ENCODE data around the gene ATP4A.

DNA sequence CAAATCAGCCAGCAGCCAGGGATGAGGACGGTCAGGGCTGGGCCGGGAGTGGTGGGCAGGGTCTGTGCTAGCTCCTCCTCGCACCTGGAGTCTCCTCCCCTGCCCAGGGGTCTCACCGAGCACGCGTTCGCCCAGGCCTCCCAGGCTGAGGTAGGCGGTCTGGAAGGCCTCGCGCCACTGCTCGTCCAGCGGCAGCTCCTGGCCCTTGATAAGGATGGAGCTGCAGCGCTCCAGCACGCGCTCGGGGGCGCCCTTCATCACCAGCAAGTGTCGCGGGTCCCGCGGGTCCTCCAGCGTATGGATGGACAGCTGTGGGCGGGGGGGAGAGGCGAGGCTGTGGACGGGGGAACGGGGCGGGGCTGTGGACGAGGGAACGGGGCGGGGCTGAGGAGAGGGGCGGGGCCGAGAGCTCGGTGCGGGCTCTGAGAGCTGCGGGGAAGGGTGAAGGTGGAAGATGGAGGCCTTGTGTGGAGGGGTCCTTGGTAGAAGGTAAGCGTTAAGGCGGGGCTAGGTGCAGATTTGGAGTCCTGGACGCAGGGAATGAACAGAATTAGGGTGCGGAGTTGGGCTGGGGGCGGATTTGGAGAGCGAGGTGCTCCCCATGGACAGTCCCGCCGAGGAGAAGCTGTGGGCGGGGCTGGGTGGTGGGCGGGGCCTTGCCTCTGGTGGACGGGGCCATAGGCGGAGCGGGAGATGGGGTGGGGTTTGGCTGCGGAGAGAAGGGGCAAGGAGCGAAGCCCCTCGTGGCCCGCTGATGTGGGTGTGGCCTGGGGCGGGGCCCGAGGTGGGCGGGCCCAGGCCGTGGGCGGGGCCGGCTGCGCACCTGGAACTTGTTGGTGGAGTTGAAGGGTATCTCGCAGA, 5.7 kb downstream of the ATP4A start:
- TF ChIP-seq, protein P1, sequence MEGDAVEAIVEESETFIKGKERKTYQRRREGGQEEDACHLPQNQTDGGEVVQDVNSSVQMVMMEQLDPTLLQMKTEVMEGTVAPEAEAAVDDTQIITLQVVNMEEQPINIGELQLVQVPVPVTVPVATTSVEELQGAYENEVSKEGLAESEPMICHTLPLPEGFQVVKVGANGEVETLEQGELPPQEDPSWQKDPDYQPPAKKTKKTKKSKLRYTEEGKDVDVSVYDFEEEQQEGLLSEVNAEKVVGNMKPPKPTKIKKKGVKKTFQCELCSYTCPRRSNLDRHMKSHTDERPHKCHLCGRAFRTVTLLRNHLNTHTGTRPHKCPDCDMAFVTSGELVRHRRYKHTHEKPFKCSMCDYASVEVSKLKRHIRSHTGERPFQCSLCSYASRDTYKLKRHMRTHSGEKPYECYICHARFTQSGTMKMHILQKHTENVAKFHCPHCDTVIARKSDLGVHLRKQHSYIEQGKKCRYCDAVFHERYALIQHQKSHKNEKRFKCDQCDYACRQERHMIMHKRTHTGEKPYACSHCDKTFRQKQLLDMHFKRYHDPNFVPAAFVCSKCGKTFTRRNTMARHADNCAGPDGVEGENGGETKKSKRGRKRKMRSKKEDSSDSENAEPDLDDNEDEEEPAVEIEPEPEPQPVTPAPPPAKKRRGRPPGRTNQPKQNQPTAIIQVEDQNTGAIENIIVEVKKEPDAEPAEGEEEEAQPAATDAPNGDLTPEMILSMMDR (conservative IDR thresholded peaks at IDR 0.05; ENCODE audit: low read length), result no peak
- no peak for TF ChIP-seq EZH2phosphoT487 (IDR thresholded peaks at IDR 0.05; ENCODE audit: borderline replicate concordance)

Measured in Loucy (cell line).